ENCODE results near the gene DST.

DNA sequence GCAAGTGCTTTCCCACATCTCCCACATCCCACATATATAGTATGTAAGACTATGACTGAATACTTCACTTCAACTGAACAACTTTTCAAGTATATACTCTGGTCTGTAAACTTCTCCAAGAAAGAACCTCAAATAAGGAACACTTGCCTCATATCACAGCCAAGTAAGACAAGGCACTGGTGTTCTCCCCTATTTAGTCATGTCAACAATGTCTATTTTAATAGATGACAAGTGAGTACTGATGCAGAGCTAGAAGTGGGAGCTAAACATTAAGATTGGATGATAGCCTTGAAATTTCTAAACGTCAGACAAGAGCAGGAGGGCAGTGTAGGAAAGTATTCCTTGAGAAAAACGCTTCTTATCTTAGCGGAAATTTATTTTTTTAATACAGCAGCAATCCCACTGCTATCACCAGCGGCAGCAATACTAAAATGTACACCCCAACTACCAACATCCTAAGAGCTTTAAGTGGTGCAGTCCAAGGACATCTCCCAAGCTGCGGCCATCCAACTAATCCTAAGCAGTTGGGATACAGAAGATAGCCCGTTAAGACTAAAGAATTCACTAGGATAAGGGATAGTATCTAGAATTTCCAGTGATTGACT lies 29.3 kb downstream of the DST start:
- TF ChIP-seq, protein P1, sequence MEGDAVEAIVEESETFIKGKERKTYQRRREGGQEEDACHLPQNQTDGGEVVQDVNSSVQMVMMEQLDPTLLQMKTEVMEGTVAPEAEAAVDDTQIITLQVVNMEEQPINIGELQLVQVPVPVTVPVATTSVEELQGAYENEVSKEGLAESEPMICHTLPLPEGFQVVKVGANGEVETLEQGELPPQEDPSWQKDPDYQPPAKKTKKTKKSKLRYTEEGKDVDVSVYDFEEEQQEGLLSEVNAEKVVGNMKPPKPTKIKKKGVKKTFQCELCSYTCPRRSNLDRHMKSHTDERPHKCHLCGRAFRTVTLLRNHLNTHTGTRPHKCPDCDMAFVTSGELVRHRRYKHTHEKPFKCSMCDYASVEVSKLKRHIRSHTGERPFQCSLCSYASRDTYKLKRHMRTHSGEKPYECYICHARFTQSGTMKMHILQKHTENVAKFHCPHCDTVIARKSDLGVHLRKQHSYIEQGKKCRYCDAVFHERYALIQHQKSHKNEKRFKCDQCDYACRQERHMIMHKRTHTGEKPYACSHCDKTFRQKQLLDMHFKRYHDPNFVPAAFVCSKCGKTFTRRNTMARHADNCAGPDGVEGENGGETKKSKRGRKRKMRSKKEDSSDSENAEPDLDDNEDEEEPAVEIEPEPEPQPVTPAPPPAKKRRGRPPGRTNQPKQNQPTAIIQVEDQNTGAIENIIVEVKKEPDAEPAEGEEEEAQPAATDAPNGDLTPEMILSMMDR (conservative IDR thresholded peaks at IDR 0.05; ENCODE audit: low read depth, low read length) = no peak
- TF ChIP-seq RAD21 (IDR thresholded peaks at IDR 0.05; ENCODE audit: low read length) (no peak), CHD1 (IDR thresholded peaks at IDR 0.05; ENCODE audit: low read depth, low read length) (no peak), FOS (IDR thresholded peaks at IDR 0.05; ENCODE audit: low read depth, low read length) (no peak), RCOR1 (IDR thresholded peaks at IDR 0.05; ENCODE audit: insufficient replicate concordance, low read length) (no peak), MXI1 (IDR thresholded peaks at IDR 0.05; ENCODE audit: borderline replicate concordance, low read depth, low read length) (no peak)
- TF ChIP-seq, protein P2, sequence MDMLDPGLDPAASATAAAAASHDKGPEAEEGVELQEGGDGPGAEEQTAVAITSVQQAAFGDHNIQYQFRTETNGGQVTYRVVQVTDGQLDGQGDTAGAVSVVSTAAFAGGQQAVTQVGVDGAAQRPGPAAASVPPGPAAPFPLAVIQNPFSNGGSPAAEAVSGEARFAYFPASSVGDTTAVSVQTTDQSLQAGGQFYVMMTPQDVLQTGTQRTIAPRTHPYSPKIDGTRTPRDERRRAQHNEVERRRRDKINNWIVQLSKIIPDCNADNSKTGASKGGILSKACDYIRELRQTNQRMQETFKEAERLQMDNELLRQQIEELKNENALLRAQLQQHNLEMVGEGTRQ (IDR thresholded peaks at IDR 0.05; ENCODE audit: low read depth, low read length) = no peak
